Stomach (tissue), 9 donors: ENCODE results near the gene PTPRE. TPM values are rescaled to one million over a fixed set of nuclear protein-coding genes. Genes with fewer than 3 reads are reported as not detected.

Experiments used
- DNase-seq, 2 donors: peaks; one replicate each; pipeline versions ENCODE4 v3.0.0 to v3.0.0-alpha.2; 2013 to 2019
- H3K27ac ChIP-seq, 5 donors: fragments of 200-600 bp in 4 of 5; sonication (generic) in 4 of 5; one replicate each; pipeline ENCODE4 v1.5.1; 2013 to 2019; ENCODE audit warnings: mild to moderate bottlenecking in 1 of 5, moderate library complexity in 1 of 5
- H3K27me3 ChIP-seq, 3 donors: fragments of 200-600 bp; sonication (generic); one replicate each; pipeline ENCODE4 v1.5.1; 2017 to 2019; ENCODE audit warnings: mixed run types in 1 of 3
- H3K36me3 ChIP-seq, 4 donors: fragments of 200-600 bp; sonication (generic); 1 replicate in 3 of 4; 2 replicates in 1 of 4; pipeline ENCODE4 v1.5.1; 2016 to 2019
- H3K4me1 ChIP-seq, 4 donors: fragments of 200-600 bp; sonication (generic); one replicate each; pipeline ENCODE4 v1.5.1; 2016 to 2019
- H3K4me3 ChIP-seq, 4 donors: fragments of 200-600 bp; sonication (generic) in 3 of 4; one replicate each; pipeline ENCODE4 v1.5.1; 2016 to 2019; ENCODE audit warnings: mild to moderate bottlenecking in 1 of 4
- H3K9me3 ChIP-seq, 4 donors: fragments of 200-600 bp; sonication (generic); one replicate each; pipeline ENCODE4 v1.5.1; 2016 to 2019
- EP300 ChIP-seq: sonication (generic); formaldehyde crosslinking; IDR thresholded peaks from one replicate; pipeline ENCODE4 v1.6.1; 2017; ENCODE audit warnings: antibody characterized with exemption
- POLR2A ChIP-seq, 4 donors: fragments of 450-650 bp; IDR thresholded peaks; one replicate each; pipeline ENCODE4 v1.6.1; 2016; ENCODE audit warnings: antibody characterized with exemption in 4 of 4, control low read depth in 2 of 4, mild to moderate bottlenecking in 1 of 4, moderate library complexity in 1 of 4
- POLR2AphosphoS5 ChIP-seq, 3 donors: sonication (generic); formaldehyde crosslinking; IDR thresholded peaks; one replicate each; pipeline ENCODE4 v1.6.1; 2016; ENCODE audit warnings: antibody characterized with exemption in 3 of 3
- WGBS, 5 donors: extraction: QIAGEN DNeasy Blood & Tissue Kit in 3 of 5; methylation state at CpG; one replicate each; pipeline versions ENCODE4 v1.1.5 to v1.1.7; 2013 to 2018; 5-methylcytosine and 5-hydroxymethylcytosine counted together
- intact Hi-C: fragments of 100-400 bp; cut with DNase I; formaldehyde crosslinking; loops from one replicate; pipeline ENCODE4 v1.15.1; 2023; ENCODE audit warnings: low total_unique reads
- polyA plus RNA-seq, 3 donors: library from polyadenylated mRNA; stranded (reverse); fragments of 200-250 nt; gene quantifications; one replicate each; pipeline ENCODE4 v1.2.3, GENCODE V29; 2013
- total RNA-seq, 5 donors: library from RNA; depleted of rRNA; stranded (reverse); fragments of >200 nt; gene quantifications; one replicate each; pipeline versions ENCODE4 v1.1.0 to v1.2.3, GENCODE V29; 2014 to 2016
- TF ChIP-seq, protein P1 (sequence below), 7 experiments: fragments of 450-650 bp in 4 of 7; fragments of 200-600 bp in 3 of 7; sonication (generic) in 3 of 7; IDR thresholded peaks; one replicate each; pipeline ENCODE4 v1.5.1; 2016 to 2019; ENCODE audit warnings: antibody characterized with exemption in 7 of 7, control low read depth in 2 of 7, mild to moderate bottlenecking in 1 of 7
- donor health status: healthy with polysubstance abuse.
- donor health status: Bipolar disorder and iron deficiency.
- donor health status: healthy.

The PTPRE gene
- total and polyA plus RNA-seq, 8 donors, result 4.0 to 26.4 (median 8.9) TPM

DNA sequence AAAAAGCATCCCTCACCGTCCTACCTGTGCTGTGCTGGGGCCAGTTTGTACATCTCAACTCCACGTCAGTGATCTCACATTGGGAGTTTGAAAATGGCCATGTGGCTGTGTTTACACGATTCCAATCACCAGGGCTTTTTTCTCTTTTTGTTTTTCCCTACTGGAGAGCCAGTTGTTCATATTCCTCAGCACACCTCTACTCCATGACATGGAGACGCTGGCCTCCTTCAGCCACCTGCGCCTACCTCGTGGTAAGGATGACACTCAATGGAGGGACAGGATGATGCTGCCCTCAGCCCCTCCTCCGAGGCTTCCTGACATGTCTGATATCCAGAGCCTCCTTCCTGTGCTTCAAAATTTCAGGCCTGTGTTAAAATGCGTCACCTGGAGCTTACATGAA lies 24.5 kb upstream of the PTPRE start:
- H3K36me3 ChIP-seq, result no peaks in the 10 kb centered on the region
- DNase-seq, result no peak
- TF ChIP-seq, protein P1, sequence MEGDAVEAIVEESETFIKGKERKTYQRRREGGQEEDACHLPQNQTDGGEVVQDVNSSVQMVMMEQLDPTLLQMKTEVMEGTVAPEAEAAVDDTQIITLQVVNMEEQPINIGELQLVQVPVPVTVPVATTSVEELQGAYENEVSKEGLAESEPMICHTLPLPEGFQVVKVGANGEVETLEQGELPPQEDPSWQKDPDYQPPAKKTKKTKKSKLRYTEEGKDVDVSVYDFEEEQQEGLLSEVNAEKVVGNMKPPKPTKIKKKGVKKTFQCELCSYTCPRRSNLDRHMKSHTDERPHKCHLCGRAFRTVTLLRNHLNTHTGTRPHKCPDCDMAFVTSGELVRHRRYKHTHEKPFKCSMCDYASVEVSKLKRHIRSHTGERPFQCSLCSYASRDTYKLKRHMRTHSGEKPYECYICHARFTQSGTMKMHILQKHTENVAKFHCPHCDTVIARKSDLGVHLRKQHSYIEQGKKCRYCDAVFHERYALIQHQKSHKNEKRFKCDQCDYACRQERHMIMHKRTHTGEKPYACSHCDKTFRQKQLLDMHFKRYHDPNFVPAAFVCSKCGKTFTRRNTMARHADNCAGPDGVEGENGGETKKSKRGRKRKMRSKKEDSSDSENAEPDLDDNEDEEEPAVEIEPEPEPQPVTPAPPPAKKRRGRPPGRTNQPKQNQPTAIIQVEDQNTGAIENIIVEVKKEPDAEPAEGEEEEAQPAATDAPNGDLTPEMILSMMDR (IDR thresholded peaks at IDR 0.05), result no peak
- TF ChIP-seq POLR2A (IDR thresholded peaks at IDR 0.05) (no peak), EP300 (no peak), POLR2AphosphoS5 (IDR thresholded peaks at IDR 0.05) (no peak)
- H3K27ac ChIP-seq, result peak overlapping the region in 2 of 5 donors; percentile 6 to 71
- no peak overlapping the region for H3K4me3 ChIP-seq
- no peaks in the 10 kb centered on the region for H3K9me3 ChIP-seq
- no peaks in the 10 kb centered on the region for H3K27me3 ChIP-seq
- intact Hi-C loops, result no loop called here
- H3K4me1 ChIP-seq, result peaks cover 19 to 54% (median 22%) of the 10 kb centered on the region in 4 donors
- 73 to 93% (median 84%) methylated on average over 8 of the region's 8 CpGs for WGBS, 5 donors

DNA sequence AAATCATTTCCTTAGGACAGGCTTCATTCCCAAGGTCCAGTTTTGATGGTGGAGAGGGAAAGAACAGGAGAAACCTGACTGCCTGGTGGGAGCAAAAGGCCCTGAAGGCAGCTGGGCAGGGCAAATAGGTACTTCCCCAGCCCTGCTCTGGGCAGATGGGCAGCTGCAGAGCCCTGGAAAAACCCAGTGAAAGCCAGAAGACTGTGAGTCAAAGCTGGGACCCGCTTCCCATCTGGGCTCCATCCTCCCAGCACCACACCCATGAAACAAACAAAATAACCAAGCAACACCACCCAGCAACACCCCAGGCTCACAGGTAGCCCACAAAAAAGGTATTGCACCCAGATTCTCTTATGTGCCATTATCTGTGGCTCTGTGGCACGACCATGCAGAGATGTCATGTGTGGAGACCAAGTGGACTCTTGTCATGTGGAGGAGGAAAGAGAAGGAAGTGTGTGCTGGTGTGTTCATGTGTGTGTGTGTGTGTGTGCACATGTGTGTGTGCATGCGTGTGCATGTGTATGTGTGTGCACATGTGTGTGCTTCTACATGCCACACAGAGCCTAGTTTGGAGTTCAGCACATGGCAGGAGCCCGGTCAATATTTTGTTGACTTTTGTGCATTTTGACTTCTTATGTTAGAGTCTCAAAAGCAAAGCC lies 24.0 kb upstream of the PTPRE start:
- Histone ChIP-seq H3K27ac (peak overlapping the region in 2 of 5 donors; percentile 6 to 71), H3K27me3 (peaks cover 0 to 3% (median 0%) of the 10 kb centered on the region in 3 donors), H3K4me1 (peaks cover 19 to 54% (median 22%) of the 10 kb centered on the region in 4 donors), H3K36me3 (no peaks in the 10 kb centered on the region), H3K9me3 (no peaks in the 10 kb centered on the region), H3K4me3 (no peak overlapping the region)
- intact Hi-C loops, result no loop called here
- TF ChIP-seq POLR2A (IDR thresholded peaks at IDR 0.05) (no peak), POLR2AphosphoS5 (IDR thresholded peaks at IDR 0.05) (no peak), EP300 (no peak)
- TF ChIP-seq, protein P1 (IDR thresholded peaks at IDR 0.05), result no peak
- WGBS, 5 donors, result 72 to 84% (median 75%) methylated on average over 4 of the region's 4 CpGs
- peak in 1 of 2 donors; percentile 69 for DNase-seq

DNA sequence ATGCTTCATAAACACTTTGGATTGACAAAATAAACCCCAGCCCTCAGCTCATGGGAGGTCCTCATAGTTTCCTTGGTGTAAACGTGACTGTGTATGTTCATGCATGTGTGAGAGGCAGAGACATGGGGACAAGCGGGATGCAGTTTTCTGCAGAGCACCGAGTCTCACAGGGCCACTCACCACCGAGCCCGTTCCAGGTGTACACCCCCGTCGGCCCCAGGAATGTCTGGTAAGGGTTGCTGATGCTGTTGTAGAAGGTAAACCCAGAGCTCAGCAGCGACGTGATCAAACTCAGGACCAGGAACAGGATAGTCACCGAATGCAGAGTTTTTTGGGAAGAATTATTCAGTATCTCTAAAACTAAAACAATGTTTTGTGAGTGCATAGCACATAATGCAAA lies 23.4 kb upstream of the PTPRE start:
- Histone ChIP-seq H3K27ac (no peak overlapping the region), H3K4me1 (peaks cover 19 to 54% (median 22%) of the 10 kb centered on the region in 4 donors), H3K27me3 (peaks cover 0 to 7% (median 0%) of the 10 kb centered on the region in 3 donors), H3K4me3 (no peak overlapping the region), H3K36me3 (no peaks in the 10 kb centered on the region), H3K9me3 (no peaks in the 10 kb centered on the region)
- no peak for TF ChIP-seq EP300
- TF ChIP-seq, protein P1 (IDR thresholded peaks at IDR 0.05), result no peak
- TF ChIP-seq POLR2A (IDR thresholded peaks at IDR 0.05), result no peak
- no peak for TF ChIP-seq POLR2AphosphoS5 (IDR thresholded peaks at IDR 0.05)
- no peak for DNase-seq
- intact Hi-C loops, result no loop called here
- 82 to 90% (median 88%) methylated on average over 10 of the region's 10 CpGs for WGBS, 5 donors

GRCh38 chr10:127884501-127884900 lies 22.4 kb upstream of the PTPRE start:
- no peak for DNase-seq
- Histone ChIP-seq H3K36me3 (no peaks in the 10 kb centered on the region), H3K9me3 (no peaks in the 10 kb centered on the region), H3K4me3 (no peak overlapping the region), H3K27ac (no peak overlapping the region), H3K27me3 (peaks cover 0 to 7% (median 0%) of the 10 kb centered on the region in 3 donors), H3K4me1 (peaks cover 19 to 54% (median 22%) of the 10 kb centered on the region in 4 donors)
- intact Hi-C loops, result no loop called here
- TF ChIP-seq, protein P1 (IDR thresholded peaks at IDR 0.05), result no peak
- TF ChIP-seq POLR2A (IDR thresholded peaks at IDR 0.05), result no peak
- TF ChIP-seq EP300, result no peak
- no peak for TF ChIP-seq POLR2AphosphoS5 (IDR thresholded peaks at IDR 0.05)
- 62 to 81% (median 81%) methylated on average over 5 of the region's 5 CpGs for WGBS, 5 donors
